Measurements from ENCODE around the gene TM9SF3.

GRCh38 chr10:96541921-96542320 is 44.9 kb downstream of the TM9SF3 start:
- TF ChIP-seq ZNF274 (IDR thresholded peaks at IDR 0.05; ENCODE audit: low read depth, low read length) (no peak), SUZ12 (IDR thresholded peaks at IDR 0.05; ENCODE audit: extremely low read depth, insufficient read depth, insufficient read length) (no peak), YY1 (IDR thresholded peaks at IDR 0.05; ENCODE audit: insufficient read depth, insufficient read length) (no peak)

Measured in NT2/D1 (cell line).